RWPE2 (cell line): ENCODE results near the gene NOS1AP.

Source experiments
- ATAC-seq: fragments of 200-7000 bp; cut with Tn5 transposase; 3 replicates; pipeline ENCODE4 v1.9.1; 2021; ENCODE audit warnings: low read depth
- DNase-seq: peaks from one replicate; pipeline ENCODE4 v3.0.0-alpha.2; 2020; ENCODE audit warnings: low spot score
- H3K27ac ChIP-seq: fragments of 450-650 bp; 2 replicates; pipeline ENCODE4 v1.5.1; 2017; ENCODE audit warnings: mild to moderate bottlenecking; ENCODE audit not compliant: poor library complexity, severe bottlenecking
- H3K27me3 ChIP-seq: fragments of 250-450 bp; sonication (Bioruptor Pico); 2 replicates; pipeline ENCODE4 v1.5.1; 2021; ENCODE audit warnings: mild to moderate bottlenecking, moderate library complexity; ENCODE audit not compliant: insufficient read depth, poor library complexity, severe bottlenecking
- H3K36me3 ChIP-seq: fragments of 250-450 bp; sonication (Bioruptor Pico); 2 replicates; pipeline ENCODE4 v1.5.1; 2020; ENCODE audit warnings: low read depth, mild to moderate bottlenecking, moderate library complexity
- H3K4me1 ChIP-seq: fragments of 250-450 bp; sonication (Bioruptor Pico); 2 replicates; pipeline ENCODE4 v1.5.1; 2021; ENCODE audit warnings: mild to moderate bottlenecking, moderate library complexity; ENCODE audit not compliant: insufficient read depth, poor library complexity, severe bottlenecking
- H3K4me3 ChIP-seq: fragments of 250-450 bp; sonication (Bioruptor Pico); 2 replicates; pipeline ENCODE4 v1.5.1; 2021; ENCODE audit warnings: mild to moderate bottlenecking, moderate library complexity; ENCODE audit not compliant: severe bottlenecking
- H3K9me3 ChIP-seq: fragments of 250-450 bp; sonication (Bioruptor Pico); 2 replicates; pipeline ENCODE4 v1.5.1; 2021; ENCODE audit warnings: mild to moderate bottlenecking, moderate library complexity; ENCODE audit not compliant: severe bottlenecking
- CTCF ChIP-seq: fragments of 450-650 bp; IDR thresholded peaks from one replicate; pipeline ENCODE4 v1.5.1; 2017; ENCODE audit warnings: mild to moderate bottlenecking, moderate library complexity; ENCODE audit not compliant: poor library complexity, severe bottlenecking

Gene NOS1AP

DNA sequence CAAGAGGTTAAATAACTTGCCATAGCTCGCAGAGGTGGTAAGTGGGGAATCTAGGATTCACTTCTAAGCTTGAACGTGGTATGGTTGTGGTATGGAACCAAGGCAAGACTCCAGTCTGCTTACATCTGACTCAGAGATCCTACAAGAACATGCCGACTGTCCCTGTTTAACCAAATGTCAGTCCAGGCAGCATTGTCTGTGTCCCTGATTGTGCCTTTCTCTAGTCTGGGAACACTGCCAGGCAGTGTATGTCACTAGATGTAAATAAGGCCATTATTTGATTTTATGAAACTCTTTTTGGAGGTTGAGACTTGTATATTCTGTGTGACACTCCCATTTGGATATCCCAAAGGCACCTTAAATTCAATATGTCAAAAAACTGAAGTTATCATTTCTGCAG is 96.0 kb downstream of the NOS1AP start:
- no peaks in the 10 kb centered on the region for H3K36me3 ChIP-seq
- ATAC-seq, result no peak
- H3K4me3 ChIP-seq, result no peak overlapping the region
- H3K27me3 ChIP-seq, result no peaks in the 10 kb centered on the region
- no peak for TF ChIP-seq CTCF
- H3K9me3 ChIP-seq, result no peaks in the 10 kb centered on the region
- H3K4me1 ChIP-seq, result no peaks in the 10 kb centered on the region
- DNase-seq, result no peak
- H3K27ac ChIP-seq, result no peak overlapping the region

DNA sequence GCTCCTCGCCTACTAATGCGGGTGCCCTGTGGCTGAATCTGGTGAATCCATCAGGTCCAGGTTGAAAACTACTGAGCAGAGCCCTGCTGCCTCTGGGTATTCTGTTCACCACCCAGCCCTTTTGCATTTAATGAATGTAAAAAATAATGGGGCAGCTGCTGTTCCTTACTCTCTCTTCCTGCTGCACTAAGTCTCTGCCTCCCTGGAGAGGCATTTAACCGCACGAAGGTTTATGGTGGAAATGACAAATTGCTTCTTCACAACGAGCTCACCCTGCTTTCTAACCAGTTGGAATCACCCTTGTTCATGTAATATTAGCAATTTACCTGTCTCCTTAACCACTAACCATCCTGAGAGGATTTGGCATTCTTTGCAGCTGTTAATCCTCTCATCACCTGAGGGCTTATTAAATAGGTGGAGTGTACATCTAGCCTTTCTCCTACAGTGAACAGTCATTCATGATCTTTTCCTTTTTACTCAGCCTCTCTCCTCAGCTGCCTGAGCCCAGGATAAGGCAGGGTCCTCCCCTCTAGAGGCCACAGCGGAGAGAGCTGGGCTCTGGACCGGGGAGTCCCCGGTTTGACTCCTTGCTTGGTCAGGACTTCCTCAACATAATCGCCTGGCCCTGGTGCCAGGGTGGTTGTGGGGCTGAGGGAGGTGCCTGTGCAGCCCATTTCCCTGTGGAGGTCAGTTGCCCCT is 97.6 kb downstream of the NOS1AP start:
- DNase-seq (no peak), ATAC-seq (no peak)
- Histone ChIP-seq H3K36me3 (no peaks in the 10 kb centered on the region), H3K4me3 (no peak overlapping the region), H3K9me3 (no peaks in the 10 kb centered on the region), H3K27ac (no peak overlapping the region), H3K27me3 (no peaks in the 10 kb centered on the region), H3K4me1 (no peaks in the 10 kb centered on the region)
- no peak for TF ChIP-seq CTCF

GRCh38 chr1:162168261-162168660 is 98.8 kb downstream of the NOS1AP start:
- no peak for TF ChIP-seq CTCF
- H3K36me3 ChIP-seq, result no peaks in the 10 kb centered on the region
- no peak overlapping the region for H3K27ac ChIP-seq
- DNase-seq (no peak), ATAC-seq (no peak)
- no peaks in the 10 kb centered on the region for H3K9me3 ChIP-seq
- no peaks in the 10 kb centered on the region for H3K4me1 ChIP-seq
- H3K27me3 ChIP-seq, result no peaks in the 10 kb centered on the region
- no peak overlapping the region for H3K4me3 ChIP-seq

DNA sequence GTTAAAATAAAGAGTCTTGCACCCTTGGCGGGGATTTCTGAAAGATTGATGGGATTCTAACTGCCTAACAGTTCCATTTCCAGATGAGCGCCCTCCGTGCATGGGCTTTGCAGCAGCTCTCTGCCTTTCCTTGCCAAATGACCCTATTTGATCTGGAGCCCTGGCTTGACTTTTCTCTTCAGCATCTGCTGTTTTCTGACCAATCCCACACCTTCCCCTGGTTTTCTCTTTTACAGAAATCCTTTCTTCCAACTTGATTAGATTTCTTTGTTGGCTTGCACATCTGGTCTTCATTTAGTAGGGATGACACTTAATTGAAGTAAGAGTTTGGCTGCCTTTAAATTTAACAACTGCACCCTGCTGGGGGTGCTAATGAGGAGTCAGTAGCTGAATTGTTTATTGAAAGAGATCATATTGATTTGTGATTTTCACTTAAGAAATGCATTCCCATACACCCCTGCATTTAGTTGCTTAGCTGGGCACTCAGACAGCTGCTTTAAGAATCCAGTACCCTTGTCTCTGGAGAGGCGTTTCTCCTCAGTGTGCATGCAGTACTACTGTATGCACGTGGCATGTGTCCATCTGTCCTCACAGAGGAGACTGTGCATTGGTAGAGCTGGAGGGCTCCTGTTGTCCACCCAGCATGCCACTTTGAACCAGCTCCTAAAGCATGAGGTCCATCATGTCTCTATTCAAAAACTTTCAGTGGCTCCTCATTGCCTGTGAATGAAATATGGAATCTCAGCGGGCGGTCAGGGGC is 99.7 kb downstream of the NOS1AP start:
- no peak for ATAC-seq
- no peak overlapping the region for H3K27ac ChIP-seq
- no peak for DNase-seq
- H3K4me1 ChIP-seq, result no peaks in the 10 kb centered on the region
- TF ChIP-seq CTCF, result no peak
- H3K4me3 ChIP-seq, result no peak overlapping the region
- H3K9me3 ChIP-seq, result no peaks in the 10 kb centered on the region
- H3K27me3 ChIP-seq, result no peaks in the 10 kb centered on the region
- H3K36me3 ChIP-seq, result no peaks in the 10 kb centered on the region

- H3K9me3 ChIP-seq, result no peaks in the 10 kb centered on the region
- no peaks in the 10 kb centered on the region for H3K4me1 ChIP-seq
- H3K4me3 ChIP-seq, result no peak overlapping the region
- H3K36me3 ChIP-seq, result no peaks in the 10 kb centered on the region
- H3K27ac ChIP-seq, result no peak overlapping the region
- no peaks in the 10 kb centered on the region for H3K27me3 ChIP-seq
- ATAC-seq (no peak), DNase-seq (no peak)
- no peak for TF ChIP-seq CTCF
Measured at GRCh38 chr1:162171111-162171510, 101.6 kb downstream of the NOS1AP start.
